Muscle of arm (tissue), 14 donors: ENCODE measurements around the gene RALGAPA1. TPM values are rescaled to one million over a fixed set of nuclear protein-coding genes. Genes with fewer than 3 reads are reported as not detected.
"Not testable (repeated sequence)": the region's sequence is repeated elsewhere in the genome, so short reads cannot be mapped to it uniquely, and the experiment has no call there.

ENCODE experiments used
- DNase-seq: peaks from one replicate; pipeline ENCODE4 v3.0.0-alpha.2; 2013
- long read RNA-seq, 11 donors: transcript quantifications; one replicate each; lab custom pipeline, GENCODE V29; 2026
- polyA plus RNA-seq, 12 donors: library from polyadenylated mRNA; unstranded; fragments of 120-200 nt; gene quantifications; one replicate each; pipeline ENCODE4 v1.2.1, GENCODE V29; 2013; ENCODE audit not compliant: insufficient read length in 12 of 12

RALGAPA1 gene
- 10 to 100 TPM in 11 of 12 donors, not detected in 1; 22.9 to 43.7 (median 32.1) TPM for polyA plus RNA-seq
- long read RNA-seq, donor 1, partial matches to known transcripts: 12 of 12 reads
- long read RNA-seq, donor 1, other reads (novel, unspliced or antisense): 0 of 12 reads
- long read RNA-seq, donor 2: 0 reads
- long read RNA-seq, donor 3: 0 reads
- long read RNA-seq, donor 4: 0 reads
- long read RNA-seq, donor 5: 0 reads
- long read RNA-seq, donor 6: 0 reads
- long read RNA-seq, donor 7: 0 reads
- long read RNA-seq, donor 8: 0 reads
- long read RNA-seq, donor 9, full-length matches to known transcripts: 1 of 1 reads
- long read RNA-seq, donor 9, partial matches to known transcripts: 0 of 1 reads
- long read RNA-seq, donor 9, other reads (novel, unspliced or antisense): 0 of 1 reads
- long read RNA-seq, donor 10, partial matches to known transcripts: 0 of 2 reads
- long read RNA-seq, donor 10, other reads (novel, unspliced or antisense): 0 of 2 reads
- long read RNA-seq, donor 11, full-length matches to known transcripts: 1 of 1 reads
- long read RNA-seq, donor 11, partial matches to known transcripts: 0 of 1 reads
- long read RNA-seq, donor 11, other reads (novel, unspliced or antisense): 0 of 1 reads

- DNase-seq: peak; percentile 98
Observed at GRCh38 chr14:35808638-35809563, at the start of gene RALGAPA1. Gene RALGAPA1 (minus strand): TSS chr14:35809295. CDS start chr14:35808835, 460 bp downstream.

GRCh38 chr14:35858521-35859209, 49.6 kb upstream of the RALGAPA1 start:
- DNase-seq: no peak

GRCh38 chr14:35855876-35856481, 46.9 kb upstream of the RALGAPA1 start:
- no peak for DNase-seq

- no peak for DNase-seq
Observed at GRCh38 chr14:35854696-35855270, 45.7 kb upstream of the RALGAPA1 start.

GRCh38 chr14:35853225-35853624, 44.1 kb upstream of the RALGAPA1 start:
- DNase-seq: no peak

GRCh38 chr14:35851823-35852222, 42.7 kb upstream of the RALGAPA1 start:
- no peak for DNase-seq

GRCh38 chr14:35849122-35849521, 40.0 kb upstream of the RALGAPA1 start:
- no peak for DNase-seq

GRCh38 chr14:35847636-35848035, 38.5 kb upstream of the RALGAPA1 start:
- no peak for DNase-seq

GRCh38 chr14:35844494-35844893, 35.4 kb upstream of the RALGAPA1 start:
- no peak for DNase-seq

- DNase-seq: not testable (repeated sequence)
Observed at GRCh38 chr14:35842245-35842644, 33.1 kb upstream of the RALGAPA1 start.

GRCh38 chr14:35841704-35842103, 32.6 kb upstream of the RALGAPA1 start:
- not testable (repeated sequence) for DNase-seq

- DNase-seq: no peak
Observed at GRCh38 chr14:35835208-35835982, 26.3 kb upstream of the RALGAPA1 start.

GRCh38 chr14:35829449-35829848, 20.4 kb upstream of the RALGAPA1 start:
- no peak for DNase-seq

- no peak for DNase-seq
Observed at GRCh38 chr14:35827678-35828472, 18.8 kb upstream of the RALGAPA1 start.

GRCh38 chr14:35826952-35827416, 17.9 kb upstream of the RALGAPA1 start:
- no peak for DNase-seq

- peak; percentile 99 for DNase-seq
Observed at GRCh38 chr14:35826218-35826951, 17.3 kb upstream of the RALGAPA1 start, which contains the start of gene BRMS1L. Gene BRMS1L (plus strand): TSS chr14:35826338. CDS start chr14:35826517, 179 bp downstream.

GRCh38 chr14:35825968-35826217, 16.8 kb upstream of the RALGAPA1 start:
- no peak for DNase-seq

GRCh38 chr14:35824446-35825165, 15.5 kb upstream of the RALGAPA1 start:
- not testable (repeated sequence) for DNase-seq
